Stimulated activated CD8-positive, alpha-beta memory T cell treated with anti-CD3 and anti-CD28 coated beads, Interleukin-2, amount 100 ng/mL, for 1 hour (primary cell): ENCODE results near the gene GALNT5.
"Not testable (repeated sequence)": the region's sequence is repeated elsewhere in the genome, so short reads cannot be mapped to it uniquely, and the experiment has no call there.

Source experiments
- DNase-seq, 2 donors: peaks; one replicate each; pipeline ENCODE4 v3.0.0-alpha.2; 2020; ENCODE audit warnings: low read depth in 2 of 2

Gene GALNT5

DNA sequence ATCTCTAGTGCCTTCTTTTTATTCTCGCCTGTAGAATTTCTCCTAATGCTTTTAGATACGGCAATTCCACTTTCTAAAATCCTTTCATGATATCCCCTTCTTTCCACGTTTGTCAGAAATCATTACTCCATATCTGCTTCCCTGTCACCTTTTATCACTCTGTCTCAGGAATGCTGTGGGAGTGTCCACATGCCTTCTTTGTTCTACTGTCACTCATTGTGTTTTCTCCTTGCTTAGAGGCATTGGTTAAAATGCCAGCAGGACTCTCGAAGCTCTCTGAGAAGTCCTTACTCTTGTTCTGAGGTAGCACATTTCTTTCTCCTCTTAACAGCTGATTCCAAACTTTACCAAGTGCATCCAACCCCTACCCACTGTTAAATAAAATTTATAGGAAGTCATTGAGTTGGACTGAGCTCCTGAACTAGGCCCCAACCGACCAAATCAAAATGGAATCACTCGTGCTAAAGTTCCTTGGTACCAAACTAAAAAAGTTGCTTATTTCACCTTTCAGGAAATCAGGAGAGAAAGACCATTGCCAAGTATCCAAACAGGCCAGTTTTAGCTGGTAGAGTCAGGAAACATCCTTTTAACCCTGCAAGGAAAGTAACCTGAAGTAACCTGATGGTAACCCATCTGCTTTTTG is 10.6 kb upstream of the GALNT5 start:
- DNase-seq = no peak

DNA sequence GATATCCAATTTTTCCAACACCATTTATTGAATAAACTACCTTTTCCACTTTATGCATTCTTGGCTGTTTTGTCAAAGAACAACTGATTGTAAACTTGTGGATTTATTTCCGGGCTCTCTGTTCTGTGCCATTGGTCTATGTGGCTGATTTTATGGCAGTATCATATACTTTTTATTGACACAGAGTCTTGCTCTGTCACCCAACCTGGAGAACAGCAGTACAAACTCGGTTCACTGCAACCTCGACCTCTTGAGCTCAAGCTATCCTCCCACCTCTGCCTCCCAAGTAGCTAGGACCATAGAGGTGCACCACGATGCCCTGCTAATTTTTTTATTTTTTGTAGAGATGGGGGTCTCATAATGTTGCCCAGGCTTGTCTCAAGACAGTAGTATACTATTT is 6.7 kb upstream of the GALNT5 start:
- no peak for DNase-seq

DNA sequence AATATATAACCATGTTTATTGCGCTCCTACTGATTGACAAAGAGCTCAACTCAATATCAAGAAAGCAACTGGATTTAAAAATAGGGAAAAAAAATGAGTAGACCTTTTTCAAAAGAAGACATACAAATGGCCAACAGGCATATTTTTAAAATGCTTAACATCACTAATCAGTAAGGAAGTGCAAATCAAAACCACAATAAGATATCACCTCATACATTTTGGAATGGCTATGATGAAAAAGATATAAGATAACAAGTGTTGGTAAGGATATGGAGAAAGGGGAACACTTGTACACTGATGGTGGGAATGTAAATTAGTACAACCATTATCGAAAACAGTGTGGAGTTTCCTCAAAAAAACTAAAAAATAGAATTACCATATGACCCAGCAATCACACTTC is 5.6 kb upstream of the GALNT5 start:
- no peak for DNase-seq

DNA sequence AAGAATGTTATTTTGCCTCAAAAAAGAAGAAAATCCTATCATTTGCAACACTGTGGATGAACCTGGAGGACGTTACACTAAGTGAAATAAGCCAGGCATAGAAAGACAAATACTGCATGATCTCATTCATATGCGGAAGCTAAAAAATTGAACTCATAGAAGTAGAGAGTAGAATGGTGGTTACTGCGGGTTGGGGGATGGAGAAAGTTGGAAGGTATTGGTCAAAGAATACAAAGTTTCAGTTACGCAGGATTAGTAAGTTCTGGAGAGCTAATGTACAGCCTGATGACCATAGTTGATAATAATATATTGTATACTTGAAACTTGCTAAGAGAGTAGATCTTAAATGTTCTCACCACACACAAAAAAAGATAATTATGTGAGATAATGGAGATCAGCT is 5.0 kb upstream of the GALNT5 start:
- DNase-seq = no peak

DNA sequence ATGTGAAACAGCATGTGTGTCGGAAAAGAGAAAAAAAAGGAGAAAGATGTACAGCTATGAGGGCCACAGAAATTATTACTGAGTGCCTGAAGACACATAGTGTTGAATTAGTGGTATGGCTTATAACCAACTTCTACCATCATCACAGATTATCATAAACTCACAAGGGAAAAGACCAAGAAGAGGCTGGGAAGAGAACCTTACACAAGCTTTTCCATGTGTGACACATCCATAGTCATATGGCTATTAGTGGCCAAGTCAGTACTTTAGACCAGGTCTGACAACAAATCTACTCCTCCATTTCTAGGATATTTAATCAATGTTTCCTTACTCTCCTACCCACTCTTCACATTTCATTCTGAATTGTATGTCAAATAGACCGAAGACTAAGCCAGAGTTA is 3.5 kb upstream of the GALNT5 start:
- no peak for DNase-seq

DNA sequence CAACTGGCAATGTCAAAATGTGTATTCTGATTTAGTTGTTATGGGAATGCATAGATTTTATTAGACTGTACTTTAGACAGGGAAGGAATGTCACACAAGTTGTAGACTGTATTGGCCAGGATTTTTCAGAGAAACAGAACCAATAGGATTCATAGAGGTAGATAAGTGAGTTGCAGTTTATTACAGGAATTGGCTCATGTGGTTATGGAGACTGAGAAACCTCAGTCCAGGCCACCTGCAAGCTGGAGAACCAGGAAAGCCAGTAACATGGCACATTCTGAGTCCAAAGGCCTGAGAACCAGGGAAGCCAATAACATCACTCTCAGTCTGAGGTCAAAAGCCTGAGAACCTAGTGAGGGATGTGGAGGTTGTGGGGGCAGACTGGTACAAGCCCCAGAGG is 1.8 kb upstream of the GALNT5 start:
- no peak for DNase-seq

DNA sequence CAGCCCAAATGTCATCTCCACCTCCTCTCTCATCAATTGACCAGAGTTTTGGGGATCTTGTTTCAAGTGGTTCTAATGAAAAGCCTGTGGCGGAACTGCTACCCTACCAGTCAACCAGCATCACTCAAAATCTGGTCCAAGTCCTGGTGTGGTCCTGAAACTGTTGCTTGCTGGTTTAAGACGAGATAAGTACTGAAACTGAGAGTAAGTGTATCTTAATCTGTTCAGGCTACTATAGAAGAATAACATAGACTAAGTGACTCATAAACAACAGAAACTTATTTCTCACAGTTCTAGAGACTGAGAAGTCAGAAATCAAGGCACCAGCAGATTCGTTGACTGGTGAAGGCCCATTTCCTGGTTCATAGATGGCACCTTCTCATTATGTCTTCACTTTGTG is 879 bp upstream of the GALNT5 start:
- DNase-seq = no peak

DNA sequence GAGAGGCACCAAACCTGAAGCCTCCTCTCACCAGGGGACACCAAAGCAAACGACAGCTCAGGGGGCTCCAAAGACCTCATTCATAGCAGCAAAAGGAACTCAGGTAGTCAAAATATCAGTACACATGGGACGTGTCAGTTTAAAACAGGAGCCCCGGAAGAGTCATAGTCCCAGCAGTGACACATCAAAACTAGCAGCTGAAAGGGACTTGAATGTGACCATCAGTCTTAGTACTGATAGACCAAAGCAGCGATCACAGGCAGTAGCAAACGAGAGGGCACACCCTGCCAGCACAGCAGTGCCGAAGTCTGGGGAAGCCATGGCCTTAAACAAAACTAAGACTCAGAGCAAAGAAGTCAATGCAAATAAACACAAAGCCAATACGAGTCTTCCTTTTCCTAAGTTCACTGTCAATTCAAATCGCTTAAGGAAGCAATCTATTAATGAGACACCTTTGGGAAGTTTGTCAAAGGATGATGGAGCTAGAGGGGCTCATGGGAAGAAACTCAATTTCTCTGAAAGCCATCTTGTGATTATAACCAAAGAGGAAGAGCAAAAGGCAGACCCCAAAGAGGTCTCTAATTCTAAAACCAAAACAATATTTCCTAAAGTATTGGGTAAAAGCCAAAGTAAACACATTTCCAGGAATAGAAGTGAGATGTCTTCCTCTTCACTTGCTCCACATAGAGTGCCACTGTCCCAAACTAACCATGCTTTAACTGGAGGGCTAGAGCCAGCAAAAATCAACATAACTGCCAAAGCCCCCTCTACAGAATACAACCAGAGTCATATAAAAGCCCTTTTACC is 1.2 kb downstream of the GALNT5 start:
- DNase-seq = no peak

DNA sequence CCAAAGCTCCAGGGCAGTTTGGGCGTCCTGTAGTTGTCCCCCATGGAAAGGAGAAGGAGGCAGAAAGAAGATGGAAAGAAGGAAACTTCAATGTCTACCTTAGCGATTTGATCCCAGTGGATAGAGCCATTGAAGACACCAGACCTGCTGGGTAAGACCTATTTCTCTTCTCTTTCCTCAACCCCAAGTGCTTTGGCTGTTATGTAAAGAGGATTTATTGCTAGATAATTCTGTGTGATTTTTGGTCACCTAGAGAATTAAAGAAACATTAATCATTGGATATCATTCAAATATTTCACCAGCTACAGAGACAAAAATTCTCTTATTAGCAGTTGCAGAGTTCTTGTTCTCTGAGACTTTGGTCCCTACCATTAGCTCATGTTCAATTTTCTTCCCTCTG is 1.9 kb downstream of the GALNT5 start:
- DNase-seq = no peak

DNA sequence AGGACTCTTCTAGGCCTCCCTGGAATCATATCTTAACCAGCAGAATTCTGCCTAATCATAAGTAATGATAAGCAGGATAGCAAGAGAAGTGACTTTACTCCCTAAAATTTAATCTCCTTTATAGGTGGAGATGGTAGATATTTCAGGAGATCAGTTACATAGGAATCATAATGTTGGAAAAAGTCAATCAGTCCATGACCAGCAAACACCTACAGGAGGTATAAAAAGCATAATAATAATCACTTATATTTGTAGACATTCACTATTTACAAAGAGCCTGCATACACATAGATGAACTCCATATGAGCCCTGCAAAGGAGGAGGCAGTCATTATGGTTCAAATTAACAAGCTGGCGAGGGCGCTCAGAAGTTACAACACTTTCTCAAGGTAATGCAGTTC is 2.5 kb downstream of the GALNT5 start:
- DNase-seq = no peak

DNA sequence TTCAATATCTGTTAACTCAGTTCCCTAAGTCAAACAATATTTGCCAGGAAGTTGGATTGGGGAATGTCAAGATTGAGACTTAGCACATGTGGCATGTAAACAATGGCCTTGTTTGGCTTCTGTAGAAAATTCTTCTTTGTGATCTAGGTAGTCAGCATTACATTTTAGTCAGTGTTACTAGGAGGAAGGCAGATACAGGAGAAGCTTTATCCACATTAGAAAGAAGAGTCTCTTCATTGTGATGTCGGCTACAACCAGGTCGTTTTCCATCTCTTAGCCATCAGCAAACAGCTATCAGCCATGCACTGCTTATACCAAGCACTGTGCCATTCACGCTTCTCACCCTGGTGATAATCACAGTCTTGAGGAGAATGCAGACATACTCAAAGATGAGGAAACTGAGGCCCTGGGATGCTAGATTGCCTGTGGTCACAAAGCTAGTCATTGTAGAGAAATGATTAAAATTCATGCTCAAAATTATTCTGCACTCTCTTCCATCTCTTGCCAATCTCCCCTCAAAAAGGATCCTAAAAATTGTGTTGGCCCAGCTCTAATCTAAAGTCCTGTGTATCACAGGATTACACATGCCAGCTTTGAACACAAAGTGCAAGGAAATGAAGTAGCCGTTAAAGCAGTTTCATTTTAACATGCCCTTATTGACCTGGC is 3.2 kb downstream of the GALNT5 start:
- DNase-seq = no peak

DNA sequence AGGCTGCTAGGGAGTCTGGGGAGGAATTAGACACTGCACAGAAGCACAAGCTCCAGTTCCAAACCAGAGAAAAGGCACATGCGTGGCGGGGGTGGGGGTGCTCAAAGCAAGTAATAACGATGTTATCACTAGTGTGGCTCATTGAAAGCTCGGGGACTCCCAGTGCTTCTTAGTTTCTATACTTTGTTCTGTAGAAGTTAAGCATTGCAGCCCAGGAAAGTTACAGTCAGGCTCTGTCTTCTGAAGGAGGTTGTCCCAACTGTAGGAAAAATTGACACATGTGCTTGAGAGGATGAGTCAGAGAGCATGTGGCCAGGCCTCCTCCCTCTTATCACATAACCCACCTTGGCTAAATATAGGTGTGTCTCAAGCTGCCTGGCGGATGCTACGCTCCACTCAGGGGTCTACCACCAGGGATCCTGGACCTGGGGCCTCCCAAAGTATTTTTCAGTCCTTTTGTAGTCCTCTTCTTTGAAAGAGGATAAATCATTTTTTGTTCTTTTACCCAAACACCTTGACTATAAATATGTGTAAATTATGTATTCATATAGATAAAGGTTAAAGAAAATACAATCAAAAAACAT is 3.8 kb downstream of the GALNT5 start:
- no peak for DNase-seq

DNA sequence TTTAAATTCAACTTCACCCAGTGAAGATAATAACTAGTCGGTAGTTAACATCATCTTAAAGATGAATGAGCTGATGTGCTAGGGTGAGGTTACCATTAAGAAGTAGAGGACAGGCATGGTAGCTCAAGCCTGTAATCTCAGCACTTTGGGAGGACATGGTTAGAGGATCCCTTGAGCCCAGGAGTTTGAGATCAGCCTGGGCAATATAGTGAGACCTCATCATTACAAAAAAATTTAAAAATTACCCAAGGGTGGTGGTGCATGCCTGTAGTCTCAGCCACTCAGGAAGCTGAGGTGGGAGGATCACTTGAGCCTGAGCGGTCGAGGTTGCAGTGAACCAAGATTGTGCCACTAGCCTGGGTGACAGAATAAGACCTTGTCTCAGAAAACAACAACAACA is 4.7 kb downstream of the GALNT5 start:
- no peak for DNase-seq

DNA sequence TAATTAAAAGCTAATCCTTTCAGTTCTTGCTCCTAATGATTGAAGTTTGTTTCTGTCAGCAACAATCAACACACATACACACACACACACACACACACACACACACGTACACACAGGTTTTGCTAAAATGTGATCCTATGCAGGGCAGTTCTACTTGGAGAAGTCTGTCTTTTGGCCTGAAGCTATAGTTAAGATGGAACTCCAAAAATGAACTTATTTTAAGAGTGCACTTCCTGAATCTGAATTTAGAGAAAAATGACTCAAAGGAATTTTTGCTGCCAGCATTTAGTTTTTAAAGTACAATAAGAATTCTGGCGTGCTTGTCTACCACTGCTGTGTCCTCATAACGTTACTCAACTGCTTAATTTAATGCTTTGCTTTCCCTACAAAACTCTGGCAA is 6.6 kb downstream of the GALNT5 start:
- DNase-seq = no peak

DNA sequence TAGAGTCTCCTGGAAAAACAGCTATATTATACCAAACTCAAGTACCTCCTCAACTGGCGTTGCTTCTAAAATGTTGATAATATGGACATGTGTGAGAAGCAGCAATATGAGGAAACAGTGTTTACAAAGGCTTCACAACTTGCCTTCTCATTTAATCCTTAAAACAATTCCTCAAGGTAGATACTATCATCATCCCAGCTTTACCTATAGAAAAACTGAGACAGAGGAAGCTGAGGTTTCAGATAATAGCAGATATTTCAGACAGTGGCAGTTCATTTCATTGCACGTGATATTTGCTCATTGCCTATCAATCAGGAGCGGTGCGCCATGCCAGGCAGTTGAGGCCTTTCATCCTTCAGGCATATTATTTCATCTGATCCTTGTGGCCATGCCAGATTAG is 8.3 kb downstream of the GALNT5 start:
- DNase-seq = no peak

DNA sequence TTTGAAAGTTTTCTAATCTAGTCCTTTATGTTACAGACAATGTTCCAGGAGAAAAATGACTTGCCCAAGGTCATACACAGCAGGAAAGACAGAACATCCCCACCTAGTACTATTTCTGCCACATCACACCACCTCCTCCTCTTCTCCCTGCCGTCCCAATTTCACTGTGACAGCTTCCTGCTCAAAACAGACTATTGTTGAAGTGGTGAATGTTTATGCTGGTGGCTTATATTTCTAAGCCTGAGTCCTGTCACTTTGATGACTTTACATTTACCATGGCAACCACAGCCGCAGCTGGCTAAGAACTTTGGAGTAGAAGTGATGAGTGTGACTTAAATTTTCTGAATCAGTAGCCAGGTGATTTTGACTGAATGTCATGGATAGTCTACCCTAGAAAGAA is 10.0 kb downstream of the GALNT5 start:
- no peak for DNase-seq

DNA sequence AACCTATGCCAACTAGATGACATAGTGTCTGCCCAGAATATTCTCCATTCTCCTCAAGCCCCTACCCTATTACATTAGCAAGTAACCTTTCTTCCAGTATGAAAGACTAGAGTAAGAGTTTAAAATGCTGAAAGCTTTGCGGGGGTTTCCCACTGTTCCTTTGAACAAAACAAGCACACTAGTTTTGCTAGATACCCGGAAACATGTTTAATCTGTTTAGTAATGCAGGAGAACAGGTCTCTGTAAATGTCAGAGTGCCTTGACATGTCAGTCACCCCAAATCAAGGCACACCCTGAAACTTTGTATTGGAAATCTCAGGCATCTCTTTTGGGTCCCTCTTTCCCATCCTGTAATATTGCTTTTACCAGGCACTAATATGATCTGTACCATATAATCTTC is 11.6 kb downstream of the GALNT5 start:
- DNase-seq = no peak

DNA sequence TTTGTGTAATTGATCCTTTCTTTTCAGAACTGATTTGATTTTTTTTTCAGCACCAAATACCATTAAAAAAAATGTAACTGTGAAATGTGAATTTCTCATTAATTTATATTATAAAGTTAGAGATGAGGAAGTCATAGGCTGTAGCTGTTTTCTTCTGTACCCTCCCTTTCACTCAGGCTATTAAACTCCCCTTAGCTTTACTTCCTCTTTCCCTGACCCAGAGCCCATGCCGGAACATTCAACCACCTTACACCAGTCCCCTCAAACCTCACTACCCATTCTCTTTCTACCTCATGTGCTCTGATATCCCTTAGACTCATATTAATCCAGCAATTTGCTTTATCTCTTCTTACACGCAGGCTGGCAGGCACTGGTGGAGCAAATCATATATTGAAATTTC is 12.4 kb downstream of the GALNT5 start:
- no peak for DNase-seq

DNA sequence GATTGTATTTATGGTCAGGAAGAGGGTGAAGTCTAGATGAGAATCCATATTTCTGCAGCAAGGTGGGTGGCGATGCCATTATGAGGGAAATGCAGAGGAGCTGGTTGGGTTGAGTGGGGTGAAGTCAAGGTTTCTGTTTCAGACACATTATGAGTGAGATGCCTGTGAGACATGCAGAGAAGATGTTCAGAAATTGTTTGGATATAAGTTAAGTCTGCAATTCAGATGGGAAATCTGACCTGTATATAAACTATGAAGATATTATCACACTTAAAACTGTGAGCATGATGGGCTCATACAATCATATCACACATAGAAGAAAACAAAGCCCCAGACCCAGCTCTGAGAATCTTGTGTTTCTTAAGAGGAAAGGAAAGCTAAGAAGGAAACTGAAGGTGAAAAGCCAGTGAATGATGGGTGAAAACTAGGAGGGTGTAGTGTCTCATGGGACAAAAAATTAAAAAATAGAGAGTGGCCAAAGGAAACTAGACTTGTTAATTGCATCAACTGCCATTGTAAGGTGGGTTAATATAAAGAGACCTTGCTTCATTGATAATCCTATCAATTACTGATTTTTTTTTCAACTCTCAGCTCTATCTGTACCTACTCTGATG is 14.2 kb downstream of the GALNT5 start:
- no peak for DNase-seq

DNA sequence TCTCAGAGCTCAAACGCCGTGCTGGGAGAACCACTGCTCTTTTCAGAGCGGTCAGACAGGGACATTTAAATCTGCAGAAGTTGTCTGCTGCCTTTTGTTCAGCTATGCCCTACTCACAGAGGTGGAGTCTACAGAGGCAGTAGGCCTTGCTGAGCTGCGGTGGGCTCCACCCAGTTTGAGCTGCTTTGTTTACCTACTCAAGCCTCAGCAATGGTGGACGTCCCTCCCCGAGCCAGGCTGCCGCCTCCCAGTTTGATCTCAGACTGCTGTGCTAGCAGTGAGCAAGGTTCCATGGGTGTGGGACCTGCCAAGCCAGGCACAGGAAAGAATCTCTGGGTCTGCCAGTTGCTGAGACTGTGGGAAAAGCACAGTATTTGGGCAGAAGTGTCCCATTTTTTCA is 21.8 kb downstream of the GALNT5 start:
- DNase-seq = not testable (repeated sequence)

DNA sequence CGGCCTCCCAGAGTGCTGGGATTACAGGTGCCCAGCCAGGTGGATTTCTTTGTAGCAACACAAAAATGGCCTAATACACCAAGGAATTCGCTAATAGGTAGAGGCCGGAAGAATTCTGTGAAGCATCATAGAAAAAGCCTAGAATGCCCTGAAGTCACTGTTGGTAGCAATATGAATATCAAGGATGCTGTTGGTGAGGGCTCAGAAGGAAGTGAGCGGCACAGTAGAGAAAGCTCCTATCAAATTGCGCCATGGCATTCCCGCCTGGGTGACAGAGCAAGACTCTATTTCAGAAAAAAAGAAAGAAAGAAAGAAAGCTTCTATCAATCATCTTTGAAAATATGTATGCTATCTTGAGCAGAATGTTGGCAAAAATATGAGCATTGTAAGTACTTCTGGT is 23.8 kb downstream of the GALNT5 start:
- no peak for DNase-seq

DNA sequence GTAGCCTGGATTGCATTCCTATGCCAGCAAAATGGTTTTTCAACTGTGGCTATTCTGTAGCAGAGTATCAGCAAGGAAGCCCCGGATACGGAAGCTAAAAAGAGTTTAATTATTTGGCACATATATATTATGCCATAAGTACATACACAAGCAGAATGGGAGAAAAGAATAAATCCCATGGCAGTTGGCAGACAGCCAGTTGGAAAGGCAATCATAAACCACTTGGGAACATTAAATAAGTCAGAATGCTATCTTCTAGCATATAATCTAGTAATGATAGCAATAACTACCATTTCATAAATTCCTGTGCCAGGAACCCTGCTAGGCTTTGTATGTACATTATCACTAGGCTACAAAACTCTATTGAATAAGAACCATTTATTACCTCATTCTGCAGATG is 26.0 kb downstream of the GALNT5 start:
- no peak for DNase-seq
